Cardiac septum (tissue), 1 donor: ENCODE results near the gene ZSWIM1. TPM values are rescaled to one million over a fixed set of nuclear protein-coding genes. Genes with fewer than 3 reads are reported as not detected.

Experiments
- DNase-seq: peaks from one replicate; pipeline ENCODE4 v3.0.0-alpha.2; 2020; ENCODE audit warnings: low spot score
- intact Hi-C: fragments of 100-400 bp; cut with DNase I; formaldehyde crosslinking; loops from one replicate; pipeline ENCODE4 v1.14.0; 2022
- total RNA-seq: library from RNA; stranded (reverse); fragmentation: NEBNext Ultra II Directional; extraction: Animal tissue kit (Norgen Biotek cat#: 25700); gene quantifications from one replicate; pipeline ENCODE4 v1.2.1, GENCODE V29; 2021
- donor health status: DM: no; HTN: no; CAD: no.

The ZSWIM1 gene
- total RNA-seq, 1 donor from 2014 or later: 6.9 TPM

DNA sequence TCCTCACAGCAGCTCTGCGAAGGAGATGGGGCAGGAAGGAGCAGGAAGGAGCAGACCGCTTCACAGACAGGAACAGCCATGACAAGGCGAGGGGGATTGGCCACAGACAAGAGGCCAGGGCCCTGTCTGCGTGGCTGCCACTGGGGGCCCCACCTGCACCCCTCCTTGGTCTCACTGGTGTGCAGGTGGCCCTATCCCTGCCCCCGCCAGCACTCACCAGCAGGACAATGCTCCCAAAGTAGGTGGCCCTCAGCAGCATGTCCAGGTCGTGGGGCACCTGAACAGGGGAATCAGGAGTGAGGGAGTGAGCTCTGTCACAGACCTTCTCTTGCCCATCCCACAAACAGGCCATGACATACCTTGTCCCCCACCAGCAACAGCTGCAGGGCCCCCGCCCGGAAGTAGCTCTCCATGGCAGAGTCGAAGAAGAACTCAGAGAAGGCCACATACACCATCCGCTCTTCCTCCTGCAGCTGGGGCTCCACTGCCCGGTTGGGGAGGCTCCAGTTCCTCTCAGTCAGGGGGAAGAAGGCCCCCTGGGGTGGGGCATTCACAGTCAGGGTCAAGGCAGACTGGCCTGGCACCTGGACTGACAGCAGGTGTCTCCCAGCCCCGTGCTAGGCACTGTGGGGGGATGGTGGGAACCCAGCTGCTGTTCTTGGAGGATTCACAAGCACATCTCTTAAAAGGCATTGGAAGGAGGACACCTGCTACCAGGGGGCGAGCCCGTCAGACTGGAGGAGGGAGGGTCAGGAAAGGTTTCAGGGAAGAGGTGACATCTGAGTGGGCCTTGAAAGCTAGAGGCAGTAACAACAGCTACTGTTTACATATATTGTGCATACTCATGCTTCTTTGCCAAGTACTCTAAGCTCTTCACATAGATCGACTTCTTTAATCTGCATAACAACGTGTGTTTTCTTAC lies 23.8 kb downstream of the ZSWIM1 start:
- no peak for DNase-seq
- intact Hi-C loops: no loop called here

- DNase-seq: no peak
- intact Hi-C loops: no loop called here
Observed at GRCh38 chr20:45905505-45906079, 24.6 kb downstream of the ZSWIM1 start.

GRCh38 chr20:45907219-45907948 lies 26.4 kb downstream of the ZSWIM1 start:
- intact Hi-C loops: no loop called here
- no peak for DNase-seq

DNA sequence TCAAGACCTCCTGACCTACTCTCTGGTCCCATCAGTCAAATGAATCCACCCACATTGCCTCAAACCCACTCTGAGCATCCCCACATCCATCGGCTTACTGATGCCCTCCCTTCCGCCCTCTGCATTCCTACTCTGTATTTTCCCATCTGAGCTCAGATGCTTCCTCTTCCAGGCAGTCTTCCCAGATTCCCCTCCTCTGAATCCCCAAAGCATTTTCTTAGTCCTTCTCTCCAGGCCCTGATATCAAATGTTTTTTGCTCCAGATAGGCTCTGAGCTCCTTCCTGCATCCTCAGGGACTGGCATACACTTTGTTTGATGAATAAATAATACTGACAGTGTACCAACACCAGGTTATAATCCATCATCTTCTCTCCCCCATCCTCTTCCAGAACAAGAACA lies 27.1 kb downstream of the ZSWIM1 start:
- intact Hi-C loops: no loop called here

DNA sequence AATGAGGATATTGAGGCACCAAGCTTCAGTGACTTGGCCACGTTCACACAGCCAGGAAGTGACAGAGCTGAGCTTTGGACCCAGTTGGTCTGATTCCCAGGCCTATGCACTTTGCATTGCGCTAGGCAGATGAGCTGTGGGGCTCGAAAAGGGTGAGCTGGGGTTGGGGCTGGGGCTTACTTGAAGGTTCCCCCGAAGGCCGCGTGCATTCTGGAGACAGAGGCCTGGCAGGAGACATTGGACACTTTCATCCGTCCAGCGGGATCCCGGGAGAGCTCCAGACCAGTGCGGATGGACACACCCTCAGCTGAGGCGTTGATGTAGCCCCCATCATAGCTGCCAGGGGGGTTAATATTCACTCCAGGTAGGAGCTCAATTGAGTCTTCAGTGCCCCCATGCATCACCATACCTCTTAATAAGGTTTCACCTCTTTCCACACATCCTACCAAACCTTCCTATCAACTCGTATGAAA lies 28.3 kb downstream of the ZSWIM1 start:
- intact Hi-C loops: no loop called here
- DNase-seq: no peak

More for the DNA sequence above, 27.1 kb downstream of the ZSWIM1 start:
- DNase-seq: no peak

DNA sequence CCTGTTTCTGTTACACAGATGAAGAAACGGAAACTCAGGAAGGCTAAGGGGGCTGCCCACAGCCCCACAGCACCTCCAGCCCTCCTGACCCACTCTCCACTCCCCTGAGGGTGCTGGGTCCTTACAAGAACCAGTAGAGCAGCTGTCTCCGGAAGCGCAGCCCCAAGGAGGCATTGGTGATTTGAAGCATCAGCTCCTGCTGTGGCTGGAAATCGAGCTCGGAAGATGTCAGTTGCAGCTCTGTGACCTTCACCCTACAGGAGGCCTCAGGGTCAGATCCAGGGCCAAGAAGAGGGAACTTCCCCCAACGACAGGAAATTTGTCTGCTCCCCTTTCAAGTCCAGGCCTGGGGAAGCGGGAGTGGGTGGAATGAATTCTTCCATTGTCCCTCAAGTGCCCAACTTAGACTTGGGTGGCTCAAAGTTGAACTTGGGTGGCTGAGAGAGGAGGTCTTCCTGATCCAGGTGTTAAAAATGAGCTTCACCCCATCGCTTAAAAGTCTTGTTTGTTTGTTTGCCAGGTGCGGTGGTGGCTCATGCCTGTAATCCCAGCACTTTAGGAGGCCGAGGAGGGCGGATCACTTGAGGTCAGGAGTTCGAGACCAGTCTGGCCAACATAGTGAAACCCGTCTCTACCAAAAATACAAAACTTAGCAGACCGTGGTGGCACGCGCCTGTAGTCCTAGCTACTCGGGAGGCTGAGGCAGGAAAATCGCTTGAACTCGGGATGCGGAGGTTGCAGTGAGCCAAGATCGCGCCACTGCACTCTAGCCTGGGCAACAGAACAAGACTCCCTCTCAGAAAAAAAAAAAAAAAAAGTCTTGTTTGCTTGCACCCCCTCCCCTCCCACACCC lies 29.0 kb downstream of the ZSWIM1 start:
- DNase-seq: no peak
- intact Hi-C loops: no loop called here

DNA sequence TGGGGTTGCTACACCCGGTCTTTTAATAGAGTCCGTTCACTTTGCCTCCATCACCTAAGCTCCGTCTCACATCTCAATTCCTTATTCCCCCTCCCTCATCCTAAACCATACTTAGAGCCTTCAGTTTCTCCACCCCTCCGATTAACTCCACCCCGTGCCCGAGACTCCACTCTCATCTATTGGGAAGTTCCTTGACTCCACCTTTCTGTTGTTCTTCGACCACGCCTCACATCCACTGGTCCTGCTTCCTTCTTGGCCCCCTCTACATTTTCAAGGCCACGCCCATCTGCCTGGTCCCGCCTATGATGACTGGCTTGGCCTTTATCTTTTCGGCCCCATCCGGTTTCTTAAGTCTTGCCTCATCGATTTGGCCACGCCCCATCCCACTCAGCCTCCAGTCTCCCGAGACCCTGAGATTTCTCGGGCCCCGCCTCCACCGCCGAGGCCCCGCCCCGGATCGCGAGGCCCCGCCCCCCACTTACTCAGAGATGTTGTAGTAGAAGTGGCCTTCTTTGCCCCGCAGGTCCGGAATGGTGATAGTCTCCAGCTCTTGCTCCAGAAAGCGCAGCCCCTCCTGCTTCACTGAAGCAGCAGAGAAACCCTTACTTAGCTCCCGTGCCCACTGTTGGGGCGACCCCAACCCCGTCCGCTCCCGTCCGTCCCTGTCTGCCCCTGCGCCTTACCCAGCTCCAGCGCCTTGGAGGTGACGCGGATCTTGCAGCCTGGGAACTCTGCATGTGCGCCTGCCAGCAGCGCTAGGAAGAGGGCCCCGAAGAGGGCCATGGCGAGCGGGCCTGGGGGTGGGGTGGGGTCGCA lies 29.9 kb downstream of the ZSWIM1 start:
- peak; percentile 97 for DNase-seq
- intact Hi-C loops: no loop called here

- intact Hi-C loops: no loop called here
- peak; percentile 82 for DNase-seq
Observed at GRCh38 chr20:45911486-45912343, 30.7 kb downstream of the ZSWIM1 start, which contains the start of gene PLTP. PLTP (minus strand) TSS chr20:45912155; CDS start chr20:45911452, 703 bp downstream.

DNA sequence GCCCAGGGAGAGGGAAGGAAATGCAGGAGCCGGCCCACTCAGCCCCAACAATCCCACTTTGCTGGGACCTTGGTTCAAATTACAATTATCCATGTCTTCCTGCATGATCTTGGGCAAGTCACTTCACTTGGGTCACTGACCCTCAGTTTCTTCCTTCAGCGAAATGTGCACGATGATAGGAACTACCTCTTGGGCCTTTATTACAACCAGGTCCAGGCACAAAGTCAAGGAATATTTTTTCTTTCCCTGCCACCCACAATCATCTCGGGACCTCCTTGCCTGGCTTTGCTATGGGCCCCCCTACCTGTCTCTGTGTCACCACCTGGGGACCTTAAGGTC lies 31.3 kb downstream of the ZSWIM1 start:
- intact Hi-C loops: no loop called here
- DNase-seq: no peak

- intact Hi-C loops: no loop called here
- no peak for DNase-seq
Observed at GRCh38 chr20:45913116-45913515, 32.1 kb downstream of the ZSWIM1 start.

- intact Hi-C loops: no loop called here
- DNase-seq: no peak
Observed at GRCh38 chr20:45917790-45918141, 36.7 kb downstream of the ZSWIM1 start.

GRCh38 chr20:45918182-45918737 lies 37.2 kb downstream of the ZSWIM1 start:
- DNase-seq: no peak
- intact Hi-C loops: no loop called here

- intact Hi-C loops: no loop called here
- DNase-seq: no peak
Observed at GRCh38 chr20:45918779-45919537, 37.9 kb downstream of the ZSWIM1 start.

GRCh38 chr20:45919542-45920399 lies 38.7 kb downstream of the ZSWIM1 start:
- intact Hi-C loops: no loop called here
- no peak for DNase-seq

DNA sequence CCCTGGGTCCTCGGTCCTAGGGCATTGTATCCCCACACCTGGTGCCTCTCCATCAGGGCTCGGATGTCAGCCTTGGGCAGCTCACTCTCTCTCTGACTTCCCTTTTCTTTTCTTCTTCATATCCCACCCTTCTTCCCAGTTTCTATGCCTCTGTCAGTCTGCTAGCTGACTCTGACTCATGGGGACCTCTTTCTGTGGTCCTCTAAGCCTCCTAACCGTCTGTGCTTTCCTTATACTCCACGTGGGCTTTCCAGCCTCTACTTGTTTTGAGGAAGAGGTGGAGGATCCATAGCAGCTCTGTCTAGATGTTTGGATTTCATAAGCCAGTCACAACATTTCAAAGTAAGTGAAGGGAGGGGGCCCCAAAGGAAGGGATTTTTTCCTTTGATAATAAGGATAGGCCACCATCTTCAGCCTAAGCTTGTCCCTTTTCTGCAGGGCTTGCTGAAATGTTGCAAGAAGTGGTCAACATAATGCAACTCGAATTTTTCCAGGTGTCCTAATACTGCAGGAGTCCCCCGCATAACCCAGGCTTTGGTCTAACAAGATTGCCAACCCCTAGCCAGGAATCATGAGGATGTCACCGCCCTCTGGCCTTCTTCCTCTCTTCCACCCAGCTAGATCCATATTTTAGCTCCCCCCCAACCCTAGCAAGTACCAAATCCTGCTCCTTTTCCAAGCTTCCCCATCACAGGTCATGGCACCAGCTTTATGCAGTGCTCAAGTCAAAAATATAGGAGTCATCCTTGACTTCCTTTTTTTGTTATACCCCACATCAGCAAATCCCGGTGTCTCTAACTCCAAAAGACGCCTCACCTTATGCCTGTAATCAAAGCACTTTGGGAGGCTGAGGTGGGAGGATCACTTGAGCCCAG lies 39.7 kb downstream of the ZSWIM1 start:
- no peak for DNase-seq
- intact Hi-C loops: no loop called here
